HG02588 (cell line): ENCODE measurements around the gene ACTL10.

Source experiments
- ATAC-seq: cut with Tn5 transposase; IDR thresholded peaks from one replicate; pipeline ENCODE4 v1.9.1; 2021; ENCODE audit warnings: mild to moderate bottlenecking, moderate library complexity; ENCODE audit not compliant: unreplicated experiment

ACTL10 gene

GRCh38 chr20:33648396-33649004 lies 18.2 kb upstream of the ACTL10 start:
- ATAC-seq: no peak

GRCh38 chr20:33649201-33649681 lies 17.5 kb upstream of the ACTL10 start:
- no peak for ATAC-seq

GRCh38 chr20:33650111-33650752 lies 16.5 kb upstream of the ACTL10 start:
- no peak for ATAC-seq

DNA sequence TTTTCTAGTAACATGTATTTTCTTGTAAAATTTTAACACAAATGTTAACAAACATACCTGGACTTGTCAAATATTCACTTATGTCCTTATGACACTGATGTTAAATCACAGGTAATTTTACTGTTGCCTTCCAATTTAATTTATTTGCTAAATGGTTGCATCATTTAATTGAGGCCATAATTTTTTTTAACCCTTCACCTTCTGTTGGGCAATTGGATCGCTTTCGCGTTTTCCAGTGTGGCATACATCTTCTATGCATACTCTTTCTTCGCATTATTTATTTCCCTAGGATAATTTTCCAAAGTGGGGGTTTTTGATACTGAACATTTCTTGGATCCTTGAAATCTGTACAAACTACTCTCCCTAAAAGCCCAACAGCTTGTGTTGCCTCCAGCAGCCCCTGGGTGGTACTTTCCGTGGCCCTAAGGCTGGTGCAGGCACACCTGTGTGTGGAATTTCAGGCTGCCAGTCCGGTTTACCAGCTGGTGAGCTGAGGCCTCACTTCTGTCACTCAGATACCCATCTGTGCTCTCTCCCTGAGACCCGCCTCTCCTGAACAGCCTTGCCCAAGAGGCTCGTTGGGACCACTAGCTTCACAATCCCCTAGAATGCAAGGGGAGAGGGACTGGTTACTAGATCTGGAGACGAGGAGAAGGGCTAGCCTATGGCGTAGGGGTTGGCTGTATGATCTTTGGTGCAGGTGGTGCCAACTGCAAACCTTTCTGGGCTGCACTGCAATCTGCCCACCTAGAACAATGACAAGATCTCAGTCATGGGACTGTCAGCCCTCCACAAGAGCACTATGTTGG lies 15.8 kb upstream of the ACTL10 start:
- no peak for ATAC-seq

DNA sequence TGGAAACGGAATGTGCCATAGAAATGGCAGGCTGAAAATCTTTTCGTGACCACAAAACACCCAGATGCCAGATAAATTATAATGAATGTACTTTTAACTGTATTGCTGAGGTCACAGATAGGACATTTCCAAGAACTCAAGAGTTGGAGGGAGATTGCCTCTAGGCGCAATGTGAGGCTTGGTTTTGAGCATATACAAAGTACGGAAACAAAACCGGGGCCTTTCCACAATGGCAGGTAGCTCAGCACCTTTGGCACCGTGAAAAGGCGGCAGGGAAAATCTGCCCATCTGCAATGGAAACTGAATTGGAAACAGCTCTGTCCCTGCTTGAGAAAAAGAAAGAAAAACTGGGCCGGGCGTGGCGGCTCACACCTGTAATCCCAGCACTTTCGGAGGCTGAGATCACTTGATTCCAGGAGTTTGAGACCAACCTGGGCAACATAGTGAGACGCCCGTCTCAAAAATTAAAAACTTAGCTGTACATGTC lies 15.1 kb upstream of the ACTL10 start:
- no peak for ATAC-seq

GRCh38 chr20:33653218-33653899 lies 13.4 kb upstream of the ACTL10 start:
- ATAC-seq: no peak

DNA sequence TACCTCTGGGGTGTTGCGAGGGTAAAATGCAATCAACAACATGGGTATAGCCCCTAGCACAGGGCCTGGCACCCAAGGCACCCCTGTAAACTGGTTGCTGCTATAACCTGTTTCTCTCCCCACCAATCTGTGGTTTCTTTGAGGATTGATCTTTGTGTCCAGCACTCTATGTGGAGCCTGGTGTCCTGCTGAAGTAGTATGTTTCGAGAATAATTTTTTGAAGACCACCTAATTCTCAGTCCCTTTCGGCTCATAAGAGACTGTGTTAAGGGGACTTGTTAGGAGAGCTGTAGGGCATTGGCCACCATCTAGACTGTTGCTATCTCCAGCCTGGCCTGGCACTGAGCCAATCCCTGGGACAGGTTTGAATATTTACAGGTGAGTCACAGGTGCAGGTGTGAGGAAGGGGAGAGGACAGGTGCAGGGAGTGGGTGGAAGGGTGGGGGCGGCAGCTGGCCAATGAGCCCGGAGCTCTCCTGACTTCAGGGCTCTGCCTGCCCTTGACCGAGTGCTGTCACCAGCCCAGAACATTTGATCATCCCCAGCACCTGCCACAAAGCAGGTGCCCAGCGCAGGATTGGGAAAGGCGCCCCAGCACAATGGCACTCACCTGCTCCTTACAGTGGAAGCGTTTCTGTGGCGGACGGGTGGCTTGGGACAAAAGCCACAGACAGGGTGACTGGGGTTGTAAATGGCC lies 12.7 kb upstream of the ACTL10 start:
- ATAC-seq: no peak

GRCh38 chr20:33654680-33655161 lies 12.0 kb upstream of the ACTL10 start:
- no peak for ATAC-seq

GRCh38 chr20:33655164-33655563 lies 11.6 kb upstream of the ACTL10 start:
- ATAC-seq: no peak

- no peak for ATAC-seq
Observed at GRCh38 chr20:33656010-33656782, 10.5 kb upstream of the ACTL10 start.

GRCh38 chr20:33656783-33657703 lies 9.7 kb upstream of the ACTL10 start:
- ATAC-seq: no peak

DNA sequence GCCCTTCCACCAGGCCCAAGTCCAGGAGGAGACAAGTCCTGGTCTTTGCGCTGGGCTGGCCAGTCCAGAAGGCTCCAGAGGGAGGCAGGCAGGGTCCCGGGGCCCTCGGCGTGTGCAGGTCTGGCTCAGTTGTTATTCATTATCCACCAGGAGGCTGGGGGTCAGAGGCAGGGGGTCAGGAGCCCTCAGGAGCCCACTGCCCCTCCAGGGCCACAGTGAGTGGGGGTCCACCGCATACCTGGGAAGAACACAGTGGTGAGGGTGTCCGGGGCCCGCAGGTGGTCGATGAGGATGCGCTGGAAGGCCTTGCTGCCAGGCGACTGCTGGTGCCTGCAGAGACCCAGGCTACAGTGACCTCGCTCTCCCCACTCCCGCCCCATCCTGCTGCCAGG lies 9.0 kb upstream of the ACTL10 start:
- no peak for ATAC-seq

DNA sequence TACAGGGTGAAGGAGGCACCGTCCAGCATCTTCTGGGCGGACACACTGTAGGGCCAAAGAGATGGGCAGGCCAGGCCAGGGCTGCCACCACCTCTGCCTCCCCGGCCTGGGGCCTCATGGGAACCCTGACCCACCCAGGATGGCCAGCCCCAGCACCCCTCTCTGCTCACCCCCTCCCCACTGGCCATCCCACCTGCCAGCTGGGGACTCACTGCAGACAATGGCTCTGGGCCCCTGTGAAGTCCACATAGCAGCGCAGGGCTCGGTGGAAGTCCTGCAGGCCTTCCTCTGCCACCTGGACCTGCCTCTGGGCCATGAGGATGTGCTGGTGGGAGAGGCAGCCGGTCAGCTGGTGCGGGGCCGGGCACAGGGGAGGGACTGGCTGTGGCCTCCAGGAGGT lies 8.2 kb upstream of the ACTL10 start:
- no peak for ATAC-seq

DNA sequence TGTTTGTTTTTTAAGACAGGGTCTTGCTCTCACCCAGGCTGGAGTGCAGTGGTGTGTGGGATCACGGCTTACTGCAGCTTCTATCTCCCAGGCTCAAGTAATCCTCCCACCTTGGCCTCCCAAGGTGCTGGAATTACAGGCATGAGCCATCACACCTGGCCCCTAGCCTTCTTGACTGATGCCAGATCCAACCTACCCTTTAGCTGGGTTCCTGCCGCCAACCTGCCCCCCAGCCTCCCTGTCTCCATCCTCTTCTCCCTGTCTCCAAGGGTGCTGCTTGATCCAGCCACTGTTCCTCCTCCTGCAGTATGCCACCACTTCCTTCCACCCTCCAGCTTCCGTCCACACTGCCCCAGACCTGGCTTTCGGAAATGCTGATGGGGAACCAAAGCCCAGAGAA lies 7.8 kb upstream of the ACTL10 start:
- ATAC-seq: no peak

GRCh38 chr20:33659341-33660034 lies 7.3 kb upstream of the ACTL10 start:
- no peak for ATAC-seq

DNA sequence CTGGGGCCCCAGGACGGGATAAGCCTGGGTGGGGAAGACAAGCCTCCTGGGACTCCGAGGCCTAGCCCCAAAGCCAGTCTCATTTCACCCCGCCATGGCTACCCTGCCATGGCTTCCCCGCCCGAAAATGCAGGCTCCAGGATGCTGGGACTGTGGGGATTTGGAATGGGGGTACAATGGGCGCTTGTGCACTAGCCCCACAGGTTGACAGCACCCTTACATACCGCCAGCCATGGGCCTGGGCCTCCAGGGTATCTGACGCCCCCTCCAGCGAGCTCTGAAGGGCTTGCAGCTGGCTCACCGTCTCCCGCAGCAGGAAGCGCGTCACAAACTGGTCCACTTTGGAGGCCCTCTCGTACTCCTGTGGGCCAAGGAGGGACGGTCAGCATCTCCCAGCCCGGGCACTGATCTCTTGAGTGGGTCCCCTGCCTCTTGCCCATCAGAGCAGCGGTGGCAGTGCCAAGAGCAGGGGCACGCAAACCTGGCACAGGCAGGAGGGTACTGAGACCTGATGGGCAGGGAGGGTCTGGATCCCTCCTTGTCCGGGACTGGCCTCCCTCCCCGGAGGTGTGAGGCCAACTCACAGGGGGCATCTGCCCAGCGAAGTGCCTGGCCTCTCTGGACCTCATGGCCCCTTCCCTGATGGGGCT lies 6.6 kb upstream of the ACTL10 start:
- ATAC-seq: no peak

GRCh38 chr20:33660685-33661058 lies 6.1 kb upstream of the ACTL10 start:
- no peak for ATAC-seq

DNA sequence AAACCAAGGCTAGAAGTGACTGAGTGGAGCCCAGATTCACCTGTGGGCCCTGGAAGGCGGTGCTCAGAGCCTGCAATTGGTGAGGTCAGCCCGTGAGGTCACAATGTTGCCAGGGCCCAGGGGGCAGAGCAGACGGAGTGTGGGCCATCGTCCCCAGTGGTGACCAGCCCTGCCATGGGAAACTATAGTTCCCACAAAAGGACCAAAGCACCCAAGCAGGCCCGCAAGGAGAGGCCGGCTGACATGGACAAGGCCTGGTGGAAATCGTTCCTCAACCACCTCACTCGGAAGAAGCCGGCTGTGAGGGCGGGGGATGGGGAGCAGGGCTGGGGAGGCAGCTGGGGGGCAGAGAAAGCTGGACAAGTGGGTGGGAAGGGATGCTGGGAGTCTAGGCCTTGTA lies 4.6 kb upstream of the ACTL10 start, which contains the start of gene C20orf144:
Gene C20orf144 (plus strand): TSS at position 156 of the 400 bp plus-strand sequence. CDS start 19 bp downstream, at position 175.
- ATAC-seq: no peak
